ENCODE data around the gene CHRNA3.
A peak's percentile ranks its signal among the peaks of the same experiment; 100 is the strongest.
"Not testable (repeated sequence)": the region's sequence is repeated elsewhere in the genome, so short reads cannot be mapped to it uniquely, and the experiment has no call there.

The CHRNA3 gene

DNA sequence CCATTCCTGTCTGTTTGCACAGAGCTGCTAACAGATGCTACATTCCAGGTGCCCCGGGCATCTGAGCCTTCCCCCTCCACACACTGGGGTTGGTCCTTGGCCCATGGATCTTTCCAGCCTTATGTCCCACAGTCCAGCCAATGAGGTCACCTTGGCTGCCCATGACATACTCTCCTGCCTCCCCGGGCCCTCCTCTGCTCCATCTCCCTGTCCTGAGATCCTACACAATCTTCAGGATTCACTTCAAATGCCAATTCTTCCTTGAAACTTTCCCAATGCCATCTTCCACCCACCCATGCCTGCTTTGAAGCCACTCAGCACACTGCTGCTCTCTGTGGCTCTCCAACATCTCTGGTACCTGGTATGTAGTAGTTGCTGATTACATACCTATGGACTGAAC, 4.3 kb downstream of the CHRNA3 start:
- no peak for DNase-seq

DNA sequence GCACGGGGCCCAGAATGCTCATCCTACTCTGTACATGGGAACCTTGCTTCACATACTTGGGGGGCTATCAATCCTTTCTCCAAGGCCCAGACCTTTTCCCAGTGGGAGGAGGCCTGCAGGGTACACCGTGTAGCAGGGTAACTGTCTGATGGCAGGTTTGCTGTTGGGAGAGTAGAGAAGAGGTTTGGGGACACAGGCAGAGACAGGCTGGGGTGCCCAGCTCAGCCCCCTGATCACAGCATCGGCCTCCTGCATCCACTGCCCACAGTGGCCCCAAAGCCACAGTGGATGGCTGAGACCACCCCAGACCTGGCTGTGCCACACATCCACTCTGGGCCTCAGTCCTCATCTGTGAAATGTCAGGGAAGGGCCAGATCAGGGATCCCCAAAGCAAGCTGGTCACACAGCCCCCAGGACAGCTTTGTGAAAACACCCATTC, 5.6 kb downstream of the CHRNA3 start:
- no peak for DNase-seq

DNA sequence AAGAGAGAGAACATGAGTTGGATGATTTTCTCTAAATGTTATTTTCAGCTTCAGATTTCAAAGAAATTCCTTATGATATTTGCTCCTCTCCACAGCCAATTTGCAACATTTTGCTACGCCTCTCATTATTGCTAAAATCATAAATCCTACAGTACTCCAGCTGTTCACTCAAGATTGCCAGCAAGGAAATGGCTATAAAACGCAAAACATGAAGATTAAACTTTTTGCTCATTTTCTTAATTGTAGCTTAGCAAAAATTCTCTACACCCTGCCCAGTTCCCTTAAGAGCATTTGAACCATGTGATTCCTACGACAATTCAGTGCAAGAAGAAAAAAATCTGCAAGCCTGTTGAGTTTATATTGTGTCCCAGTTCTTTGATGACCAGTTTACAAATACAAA, 6.8 kb downstream of the CHRNA3 start:
- DNase-seq = no peak

DNA sequence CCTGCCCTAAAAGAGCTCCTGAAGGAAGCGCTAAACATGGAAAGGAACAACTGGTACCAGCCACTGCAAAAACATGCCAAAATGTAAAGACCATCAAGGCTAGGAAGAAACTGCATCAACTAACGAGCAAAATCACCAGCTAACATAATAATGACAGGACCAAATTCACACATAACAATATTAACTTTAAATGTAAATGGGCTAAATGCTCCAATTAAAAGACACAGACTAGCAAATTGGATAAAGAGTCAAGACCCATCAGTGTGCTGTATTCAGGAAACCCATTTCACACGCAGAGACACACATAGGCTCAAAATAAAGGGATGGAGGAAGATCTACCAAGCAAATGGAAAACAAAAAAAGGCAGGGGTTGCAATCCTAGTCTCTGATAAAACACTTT, 11.2 kb downstream of the CHRNA3 start:
- DNase-seq = not testable (repeated sequence)

DNA sequence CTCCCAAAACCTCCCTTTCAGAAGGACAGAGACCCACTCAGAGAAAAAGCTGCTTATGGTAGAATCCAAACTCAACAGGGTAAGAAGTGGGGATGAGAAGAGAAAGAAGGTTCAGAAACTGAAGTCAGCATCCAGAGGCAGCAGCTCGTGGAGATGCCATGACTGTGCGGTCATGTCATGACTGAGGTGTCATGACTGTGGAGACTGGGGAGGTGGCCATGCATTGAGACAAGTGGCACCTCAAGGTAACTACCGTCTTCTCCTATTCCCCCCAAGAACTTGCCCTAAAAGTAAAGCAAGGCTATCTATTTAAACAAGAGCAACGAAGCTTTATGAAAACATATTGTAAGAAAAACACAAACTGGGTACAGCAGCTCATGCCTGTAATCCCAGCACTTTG, 15.1 kb downstream of the CHRNA3 start:
- DNase-seq = no peak

DNA sequence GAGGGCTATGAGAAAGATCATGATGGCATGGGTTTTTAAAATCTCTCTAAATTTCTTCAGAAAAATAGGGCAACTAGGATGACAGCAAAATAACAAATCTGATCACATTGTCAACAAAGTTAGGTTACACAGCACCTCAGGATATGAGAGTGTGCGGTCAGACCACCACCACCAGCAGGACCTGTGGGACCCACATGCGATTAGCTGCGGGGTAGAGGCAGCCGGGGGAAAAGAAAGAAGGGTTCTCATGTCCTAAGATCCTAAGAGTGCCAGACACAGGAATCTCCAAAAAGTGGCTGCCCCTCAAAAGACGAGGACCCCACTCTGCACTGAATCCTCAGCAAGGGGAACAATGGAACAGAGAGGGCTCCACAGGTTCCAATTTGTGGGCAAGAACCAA, 15.6 kb downstream of the CHRNA3 start:
- no peak for DNase-seq

DNA sequence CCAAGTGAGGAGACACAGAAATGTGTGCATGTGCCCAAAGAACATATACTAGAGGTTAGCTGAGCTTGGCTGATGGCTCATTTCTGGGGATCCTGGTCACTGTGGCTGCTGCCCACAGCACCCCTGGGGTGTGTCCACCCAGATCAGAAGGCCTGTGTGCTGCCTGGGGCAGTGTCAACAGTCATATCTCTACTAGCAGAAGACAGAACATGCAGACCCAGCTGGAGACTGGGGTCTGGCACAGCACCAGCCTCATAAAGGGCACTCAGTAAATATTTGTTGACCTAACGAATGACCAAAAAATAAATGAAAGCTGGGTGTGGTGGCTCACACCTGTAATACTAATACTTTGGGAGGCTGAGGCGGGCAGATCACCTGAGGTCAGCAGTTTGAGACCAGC, 16.4 kb downstream of the CHRNA3 start:
- DNase-seq = no peak

DNA sequence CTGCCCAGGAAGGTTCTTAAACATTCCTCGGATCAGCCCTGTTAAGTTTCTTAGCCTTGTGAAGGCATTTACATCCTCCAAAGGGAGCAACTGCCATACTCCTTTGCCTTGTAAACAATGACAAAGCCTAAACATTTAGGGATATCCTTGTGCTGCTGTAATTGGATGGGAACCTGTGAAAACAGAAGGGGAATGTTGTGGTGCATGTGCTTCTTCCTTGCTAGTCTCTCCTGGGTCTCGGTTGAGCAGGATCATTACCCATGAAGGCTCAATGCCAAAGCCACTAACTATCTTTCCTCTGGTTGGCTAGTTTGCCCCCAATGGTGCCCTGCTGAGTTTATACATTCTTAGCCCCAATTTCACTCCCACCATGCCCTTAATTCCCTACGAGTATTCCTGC, 17.3 kb downstream of the CHRNA3 start:
- no peak for DNase-seq

DNA sequence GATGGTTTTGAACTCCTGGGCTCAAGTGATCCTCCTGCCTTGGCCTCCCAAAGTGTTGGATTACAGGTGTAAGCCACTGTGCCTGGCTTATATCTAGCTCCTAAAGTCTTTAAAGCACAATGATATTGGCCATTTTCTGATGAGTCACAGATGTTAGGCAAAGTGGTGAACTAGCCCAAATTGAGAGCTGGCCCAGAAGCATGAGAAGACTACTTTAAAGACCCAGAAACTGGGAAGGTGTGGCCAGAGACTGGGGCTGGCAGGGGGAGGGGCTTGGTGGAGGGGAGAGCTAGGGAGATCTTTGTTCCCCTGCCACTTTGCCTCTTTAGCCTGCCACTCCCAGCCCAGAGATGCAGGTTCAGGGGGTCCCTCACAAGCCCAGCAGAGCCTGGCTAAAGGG, 21.6 kb downstream of the CHRNA3 start:
- no peak for DNase-seq

DNA sequence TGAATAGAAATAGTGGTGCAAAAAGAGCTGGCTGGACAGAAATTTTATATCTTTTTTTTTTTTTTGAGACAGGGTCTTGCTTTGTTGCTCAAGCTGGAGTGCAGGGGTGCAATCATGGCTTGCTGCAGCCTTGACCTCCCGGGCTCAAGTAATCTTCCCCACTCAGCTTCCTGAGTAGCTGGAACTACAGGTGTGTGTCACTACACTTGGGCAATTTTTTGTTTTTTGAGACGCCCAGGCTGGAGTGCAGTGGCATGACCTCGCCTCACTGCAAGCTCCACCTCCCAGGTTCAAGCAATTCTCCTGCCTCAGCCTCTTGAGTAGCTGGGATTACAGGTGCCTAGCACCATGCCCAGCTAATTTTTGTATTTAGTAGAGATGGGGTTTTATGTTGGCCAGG, 22.4 kb downstream of the CHRNA3 start:
- DNase-seq = no peak

DNA sequence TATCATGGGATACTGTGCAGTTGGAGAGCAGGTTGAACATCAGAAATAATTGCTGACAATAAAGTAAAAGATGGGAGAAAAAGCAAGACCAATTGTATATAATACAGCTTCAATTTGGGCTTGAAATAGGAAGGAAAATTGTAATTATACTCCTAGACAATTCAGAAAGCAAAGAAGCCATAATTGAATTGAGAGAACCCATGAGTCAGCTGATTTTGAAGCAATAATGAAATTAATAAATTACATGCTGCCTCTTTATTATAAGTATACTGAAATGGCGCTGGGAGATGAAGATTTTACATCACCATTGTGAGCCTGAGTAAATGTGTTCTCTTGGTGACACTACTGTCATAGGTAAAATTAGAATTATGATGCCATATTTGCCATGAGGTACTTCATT, 23.2 kb downstream of the CHRNA3 start:
- no peak for DNase-seq

DNA sequence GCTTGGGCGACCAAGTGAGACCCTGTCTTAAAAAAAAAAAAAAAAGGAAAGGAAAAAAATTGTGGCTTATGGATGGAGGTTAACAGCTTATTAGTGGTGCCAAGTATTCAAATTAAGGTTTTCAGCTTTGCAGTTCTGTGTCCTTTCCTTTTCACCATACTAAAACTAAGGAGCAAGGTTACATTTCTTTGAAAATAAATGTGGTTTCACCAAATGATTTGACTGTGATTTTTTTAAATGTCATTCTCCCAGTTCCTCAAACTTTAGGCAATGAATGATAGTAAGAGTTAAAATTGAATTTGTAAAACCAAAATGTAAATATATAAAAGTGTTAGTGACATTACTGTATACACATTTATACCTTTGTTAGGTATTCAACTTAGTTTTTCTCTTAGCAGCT, 45.9 kb downstream of the CHRNA3 start:
- DNase-seq = no peak

DNA sequence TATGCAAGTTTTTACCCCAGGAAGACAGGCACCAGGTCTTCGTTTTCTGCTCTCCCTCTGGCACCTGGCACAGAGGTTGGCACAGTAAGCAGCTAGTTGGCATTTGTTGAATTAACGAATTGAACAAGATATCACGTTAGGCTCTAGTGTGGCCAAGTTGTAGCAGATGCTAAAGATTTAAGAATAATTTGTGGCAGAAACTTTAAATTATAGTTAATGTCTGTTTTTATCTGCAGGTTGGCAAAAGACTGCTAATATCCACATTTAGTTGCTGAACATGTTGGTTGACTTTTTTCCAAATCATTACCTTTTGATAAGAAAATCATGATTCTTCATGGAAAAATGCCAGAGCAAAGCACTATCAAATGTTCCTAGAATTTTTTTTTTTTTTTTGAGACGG, 47.4 kb downstream of the CHRNA3 start:
- DNase-seq = no peak

DNA sequence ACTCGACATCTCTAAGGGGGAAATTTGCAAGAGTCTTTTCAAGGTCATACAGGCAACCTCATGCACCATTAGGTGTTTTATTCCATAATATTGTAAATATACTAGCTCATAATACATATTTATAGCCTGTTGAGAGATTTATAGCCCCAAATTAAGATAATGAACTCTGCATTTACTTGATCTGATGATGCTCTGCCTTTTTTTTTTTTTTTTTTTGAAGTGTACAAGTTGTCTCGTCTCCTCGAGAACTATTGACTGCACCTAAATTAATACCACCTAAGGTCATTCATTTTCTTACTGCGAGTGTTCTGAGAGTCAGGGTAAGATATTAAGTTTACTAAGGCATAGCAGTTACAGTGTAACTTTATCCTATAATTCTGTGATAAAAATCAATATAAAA, 49.4 kb downstream of the CHRNA3 start:
- no peak for DNase-seq

DNA sequence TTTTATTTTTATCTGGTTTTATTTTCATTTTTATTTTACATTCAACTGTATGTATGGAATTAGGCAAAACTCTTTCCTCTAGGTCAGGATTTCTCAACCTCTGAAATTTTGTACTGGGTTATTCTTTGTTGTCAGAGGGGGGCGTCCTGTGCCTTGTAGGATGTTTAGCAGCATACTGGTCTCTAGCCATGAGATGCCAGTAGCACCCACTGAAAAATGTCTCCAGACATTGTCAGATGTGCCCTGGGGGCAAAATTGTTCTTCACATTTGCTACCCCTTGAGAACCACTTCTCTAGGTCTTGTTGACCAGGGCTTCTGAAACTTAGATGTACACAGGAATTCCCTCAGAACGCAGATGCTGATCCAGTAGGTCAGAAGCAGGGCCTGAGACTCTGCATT, 50.1 kb downstream of the CHRNA3 start:
- DNase-seq = no peak

DNA sequence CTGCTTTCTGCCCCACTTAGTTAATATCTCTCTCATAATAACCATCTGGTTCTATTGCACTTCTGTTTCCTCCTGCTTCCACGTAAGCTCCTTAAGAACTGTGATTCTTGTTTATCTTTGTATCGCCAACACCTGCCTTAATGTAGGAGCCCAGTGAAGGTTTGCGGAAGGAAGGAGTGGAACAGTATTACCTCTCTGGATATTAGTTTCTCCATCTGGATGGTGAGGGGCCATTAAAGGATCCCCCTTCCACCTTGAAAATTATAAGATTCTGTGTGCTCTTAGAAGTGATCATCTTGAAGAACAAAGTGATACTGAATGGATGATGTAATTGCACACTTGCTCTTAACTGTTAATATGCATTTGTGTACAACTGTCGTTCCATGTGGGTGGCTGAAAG, 53.3 kb downstream of the CHRNA3 start:
- DNase-seq = no peak

DNA sequence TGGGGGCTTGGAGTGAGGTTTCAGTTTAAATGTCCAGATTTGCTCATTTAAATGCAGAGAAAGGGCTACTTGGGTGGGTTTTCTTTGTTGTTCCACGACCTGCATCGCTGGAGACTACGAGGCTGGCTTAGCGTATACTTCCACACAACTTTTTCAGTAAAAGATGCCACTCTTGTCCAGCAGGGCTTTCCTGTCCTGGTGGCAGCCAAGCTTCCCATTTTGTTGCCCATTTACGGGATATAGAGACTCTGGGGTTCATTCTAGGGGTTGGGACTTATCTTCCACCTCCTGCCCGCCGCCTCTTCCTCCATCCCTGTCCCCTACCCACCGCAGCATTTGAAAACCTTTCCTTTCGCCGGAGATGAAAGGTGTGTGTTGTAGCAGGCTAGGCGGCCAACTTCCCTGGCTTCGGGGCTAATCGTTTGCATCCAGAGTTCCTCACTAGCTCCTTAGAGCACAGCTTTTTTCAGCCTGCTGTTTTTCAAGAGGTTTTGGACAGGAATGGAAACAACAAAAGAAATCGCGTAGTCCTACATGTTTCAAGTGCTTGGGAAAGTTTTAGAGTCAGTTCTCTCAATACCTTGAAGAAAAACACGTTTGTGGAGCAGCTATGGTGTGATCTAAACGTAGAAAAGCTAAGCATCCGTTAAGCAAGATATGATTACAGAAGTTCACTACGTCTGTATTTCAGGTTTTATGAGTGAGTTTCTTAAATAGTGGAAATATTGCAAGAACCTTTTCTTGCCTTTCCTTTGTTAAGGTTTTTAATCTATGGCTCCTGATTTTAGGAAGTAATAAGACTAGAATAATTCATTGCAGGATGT, 54.6 kb downstream of the CHRNA3 start:
- DNase-seq = no peak

DNA sequence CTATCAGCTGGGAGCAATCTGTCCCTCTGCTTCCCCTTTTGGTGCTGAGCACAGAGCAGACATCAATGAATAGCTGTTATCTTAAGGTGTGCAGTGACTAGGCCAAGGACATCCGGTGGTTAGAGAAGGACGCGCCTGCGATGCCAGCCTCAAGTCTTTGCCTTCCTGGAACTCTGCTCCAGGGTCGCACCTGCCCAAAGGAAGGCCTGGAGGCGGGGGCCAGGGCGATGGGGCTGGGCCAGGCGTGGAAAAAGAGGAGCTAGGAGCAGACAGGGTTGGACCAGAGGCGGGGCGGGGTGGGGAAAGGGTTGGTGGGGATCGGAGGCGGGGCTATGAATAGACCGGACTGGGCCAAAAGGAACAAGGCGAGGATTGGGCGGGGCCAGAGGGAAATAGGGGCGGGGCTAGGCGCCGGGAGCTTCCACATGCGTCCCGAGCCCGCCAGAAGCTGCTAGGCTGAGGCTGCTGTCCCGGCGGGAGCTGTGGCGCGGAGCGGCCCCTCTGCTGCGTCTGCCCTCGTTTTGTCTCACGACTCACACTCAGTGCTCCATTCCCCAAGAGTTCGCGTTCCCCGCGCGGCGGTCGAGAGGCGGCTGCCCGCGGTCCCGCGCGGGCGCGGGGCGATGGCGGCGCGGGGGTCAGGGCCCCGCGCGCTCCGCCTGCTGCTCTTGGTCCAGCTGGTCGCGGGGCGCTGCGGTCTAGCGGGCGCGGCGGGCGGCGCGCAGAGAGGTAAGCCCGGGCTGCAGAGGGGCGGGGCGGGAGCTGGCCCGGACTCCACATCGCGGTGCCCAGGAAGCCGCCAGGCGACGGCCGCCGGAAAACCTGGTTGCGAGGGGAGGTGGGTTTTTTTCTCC, 55.5 kb downstream of the CHRNA3 start, which contains the start of gene CHRNA5:
Gene CHRNA5 (plus strand): TSS at position 424 of the 854 bp plus-strand sequence. CDS start 200 bp downstream, at position 624.
- peak; percentile 92 for DNase-seq

DNA sequence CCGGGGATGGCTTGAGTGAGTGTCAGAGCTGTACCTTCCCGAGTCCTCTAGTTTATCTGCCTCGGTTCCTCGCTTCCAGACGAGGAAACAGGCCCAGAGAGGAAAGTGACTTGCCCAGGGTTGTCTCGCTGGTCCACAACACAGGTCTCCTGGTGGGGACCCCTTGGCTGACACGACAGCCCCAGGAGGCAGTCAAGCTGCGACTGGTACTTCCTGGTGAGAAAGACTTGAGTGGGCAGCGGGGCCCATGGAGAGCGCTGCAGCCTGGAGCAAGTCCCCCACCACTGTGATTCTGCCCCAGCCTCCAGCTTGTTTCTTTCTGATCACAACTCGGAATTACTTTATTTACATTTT, 56.1 kb downstream of the CHRNA3 start:
- DNase-seq = no peak

DNA sequence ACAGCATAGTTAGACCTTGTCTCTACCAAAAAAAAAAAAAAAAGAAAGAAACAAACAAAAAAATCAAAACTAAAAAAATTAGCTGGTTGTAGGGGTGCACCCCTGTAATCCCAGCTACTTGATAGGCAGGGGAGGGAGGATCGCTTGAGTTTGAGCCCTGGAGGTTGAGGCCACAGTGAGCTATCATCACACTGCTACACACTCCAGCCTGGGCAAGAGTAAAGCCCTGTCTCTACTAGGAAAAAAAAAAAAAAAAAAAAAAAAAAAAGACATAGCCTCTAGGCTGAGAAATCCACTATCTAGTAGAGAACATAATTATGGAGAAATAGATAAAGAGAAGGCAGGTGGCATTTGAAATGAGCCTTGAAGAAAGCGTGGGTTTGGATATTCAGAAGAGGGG, 57.7 kb downstream of the CHRNA3 start:
- DNase-seq = no peak

DNA sequence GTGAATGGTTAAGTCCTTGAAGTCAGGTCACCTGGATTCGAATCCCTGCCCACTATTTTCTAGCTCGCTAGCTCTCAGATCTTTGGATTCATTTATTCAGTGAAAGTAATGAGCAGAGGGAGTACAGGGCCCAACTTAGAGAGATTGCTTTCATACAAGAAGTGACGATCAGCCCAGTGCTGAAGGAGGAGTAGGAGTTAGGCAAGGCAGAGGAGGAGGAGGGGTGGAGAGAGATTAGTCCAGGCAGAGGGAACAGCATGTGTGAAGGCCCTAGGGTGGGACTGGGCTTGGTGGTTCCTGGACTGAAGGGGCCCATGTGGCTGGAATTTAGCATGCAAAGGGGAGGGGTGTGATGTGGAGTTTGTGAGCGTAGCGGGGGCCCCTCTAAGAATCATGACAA, 59.3 kb downstream of the CHRNA3 start:
- no peak for DNase-seq

DNA sequence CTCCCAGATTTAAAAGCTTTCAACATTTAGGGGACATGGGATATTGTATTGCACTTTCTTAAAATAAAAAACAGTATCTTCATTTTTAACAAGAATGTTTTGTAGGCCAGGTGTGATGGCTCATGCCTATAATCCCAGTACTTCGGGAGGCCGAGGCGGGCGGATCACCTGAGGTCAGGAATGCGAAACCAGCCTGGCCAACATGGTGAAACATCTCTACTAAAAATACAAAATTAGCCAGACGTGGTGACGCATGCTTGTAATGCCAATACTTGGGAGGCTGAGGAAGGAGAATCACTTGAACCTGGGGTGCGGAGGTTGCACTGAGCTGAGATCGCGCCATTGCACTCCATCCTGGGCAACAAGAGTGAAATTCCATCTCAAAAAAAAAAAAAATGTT, 60.6 kb downstream of the CHRNA3 start:
- DNase-seq = not testable (repeated sequence)

DNA sequence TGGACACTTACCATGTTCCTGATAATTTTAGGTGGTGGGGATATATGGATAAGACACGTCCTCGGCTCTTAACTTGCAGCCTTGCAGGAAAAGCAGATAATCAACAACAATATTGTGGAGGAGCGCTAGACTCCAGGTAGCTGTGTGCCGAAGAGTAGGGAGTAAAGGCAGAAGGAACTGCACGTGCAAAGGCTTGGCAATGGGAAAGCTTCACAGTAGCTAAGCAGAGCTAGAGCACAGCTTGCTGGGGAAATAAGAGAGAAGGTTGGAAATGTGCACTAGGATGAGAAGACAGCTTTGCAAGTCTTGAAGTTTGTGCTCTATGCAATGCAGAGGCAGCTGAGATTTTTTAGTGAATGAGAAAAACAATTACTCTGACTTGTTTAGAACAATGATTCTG, 68.2 kb downstream of the CHRNA3 start:
- no peak for DNase-seq

DNA sequence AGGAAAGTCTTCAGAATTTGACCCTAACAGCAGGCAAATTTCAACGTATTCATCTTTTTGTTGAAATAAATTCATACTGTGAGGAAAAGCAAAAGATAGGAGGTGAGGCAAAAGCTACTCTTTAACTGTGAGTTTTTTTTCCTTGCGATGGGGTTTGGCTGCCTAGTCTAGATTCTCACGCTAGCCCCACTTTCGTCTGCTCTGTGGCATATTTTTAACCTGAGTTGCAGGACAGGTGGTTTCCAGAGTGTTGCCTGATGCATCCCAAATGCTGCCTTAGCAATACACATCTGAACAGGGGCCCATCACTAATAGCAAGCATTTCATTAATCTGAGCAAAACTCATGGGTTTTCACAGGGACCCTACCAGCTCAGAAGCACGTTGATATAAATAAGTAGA, 68.9 kb downstream of the CHRNA3 start:
- DNase-seq = no peak

All from activated effector memory CD4-positive, alpha-beta T cell treated with anti-CD3 and anti-CD28 coated beads, Interleukin-2, amount 50 U/mL, for 16 hours (primary cell).